ENCODE results near the gene FAM118B.

Gene FAM118B

GRCh38 chr11:126176853-126177470 lies 34.6 kb upstream of the FAM118B start:
- H3K4me1 ChIP-seq (ENCODE audit: insufficient read depth, low read length) = no peaks in the 10 kb centered on the region
- H3K9me3 ChIP-seq (ENCODE audit: control insufficient read depth, insufficient read depth, low read length) = no peaks in the 10 kb centered on the region
- H3K36me3 ChIP-seq (ENCODE audit: insufficient read depth, low read length) = no peaks in the 10 kb centered on the region
- no peak overlapping the region for H3K9ac ChIP-seq (ENCODE audit: low read depth, low read length)

GRCh38 chr11:126181939-126182730 lies 29.4 kb upstream of the FAM118B start:
- no peaks in the 10 kb centered on the region for H3K36me3 ChIP-seq (ENCODE audit: insufficient read depth, low read length)
- no peak overlapping the region for H3K9ac ChIP-seq (ENCODE audit: low read depth, low read length)
- no peaks in the 10 kb centered on the region for H3K4me1 ChIP-seq (ENCODE audit: insufficient read depth, low read length)
- H3K9me3 ChIP-seq (ENCODE audit: control insufficient read depth, insufficient read depth, low read length) = no peaks in the 10 kb centered on the region

GRCh38 chr11:126182787-126183445 lies 28.7 kb upstream of the FAM118B start:
- Histone ChIP-seq H3K4me1 (ENCODE audit: insufficient read depth, low read length) (no peaks in the 10 kb centered on the region), H3K36me3 (ENCODE audit: insufficient read depth, low read length) (no peaks in the 10 kb centered on the region), H3K9me3 (ENCODE audit: control insufficient read depth, insufficient read depth, low read length) (no peaks in the 10 kb centered on the region), H3K9ac (ENCODE audit: low read depth, low read length) (no peak overlapping the region)

GRCh38 chr11:126185259-126186024 lies 26.1 kb upstream of the FAM118B start:
- Histone ChIP-seq H3K4me1 (ENCODE audit: insufficient read depth, low read length) (no peaks in the 10 kb centered on the region), H3K9me3 (ENCODE audit: control insufficient read depth, insufficient read depth, low read length) (no peaks in the 10 kb centered on the region), H3K9ac (ENCODE audit: low read depth, low read length) (no peak overlapping the region), H3K36me3 (ENCODE audit: insufficient read depth, low read length) (no peaks in the 10 kb centered on the region)

- H3K9me3 ChIP-seq (ENCODE audit: control insufficient read depth, insufficient read depth, low read length) = no peaks in the 10 kb centered on the region
- no peaks in the 10 kb centered on the region for H3K4me1 ChIP-seq (ENCODE audit: insufficient read depth, low read length)
- H3K36me3 ChIP-seq (ENCODE audit: insufficient read depth, low read length) = no peaks in the 10 kb centered on the region
- H3K9ac ChIP-seq (ENCODE audit: low read depth, low read length) = no peak overlapping the region
Measured at GRCh38 chr11:126186025-126186698, 25.4 kb upstream of the FAM118B start.

- Histone ChIP-seq H3K9me3 (ENCODE audit: control insufficient read depth, insufficient read depth, low read length) (no peaks in the 10 kb centered on the region), H3K4me1 (ENCODE audit: insufficient read depth, low read length) (no peaks in the 10 kb centered on the region), H3K36me3 (ENCODE audit: insufficient read depth, low read length) (no peaks in the 10 kb centered on the region), H3K9ac (ENCODE audit: low read depth, low read length) (no peak overlapping the region)
Measured at GRCh38 chr11:126186708-126187529, 24.7 kb upstream of the FAM118B start.

- no peak overlapping the region for H3K9ac ChIP-seq (ENCODE audit: low read depth, low read length)
- no peaks in the 10 kb centered on the region; the same call in 1 of the 2 replicates for H3K36me3 ChIP-seq (ENCODE audit: insufficient read depth, low read length)
- H3K9me3 ChIP-seq (ENCODE audit: control insufficient read depth, insufficient read depth, low read length) = no peaks in the 10 kb centered on the region
- no peaks in the 10 kb centered on the region for H3K4me1 ChIP-seq (ENCODE audit: insufficient read depth, low read length)
Measured at GRCh38 chr11:126188332-126189108, 23.1 kb upstream of the FAM118B start.

- Histone ChIP-seq H3K9ac (ENCODE audit: low read depth, low read length) (no peak overlapping the region), H3K4me1 (ENCODE audit: insufficient read depth, low read length) (no peaks in the 10 kb centered on the region), H3K9me3 (ENCODE audit: control insufficient read depth, insufficient read depth, low read length) (no peaks in the 10 kb centered on the region), H3K36me3 (ENCODE audit: insufficient read depth, low read length) (no peaks in the 10 kb centered on the region; the same call in 1 of the 2 replicates)
Measured at GRCh38 chr11:126189109-126189929, 22.3 kb upstream of the FAM118B start.

- H3K9me3 ChIP-seq (ENCODE audit: control insufficient read depth, insufficient read depth, low read length) = no peaks in the 10 kb centered on the region
- H3K9ac ChIP-seq (ENCODE audit: low read depth, low read length) = no peak overlapping the region
- H3K36me3 ChIP-seq (ENCODE audit: insufficient read depth, low read length) = no peaks in the 10 kb centered on the region; the same call in 1 of the 2 replicates
- H3K4me1 ChIP-seq (ENCODE audit: insufficient read depth, low read length) = no peaks in the 10 kb centered on the region
Measured at GRCh38 chr11:126190792-126191191, 20.8 kb upstream of the FAM118B start.

GRCh38 chr11:126191379-126192073 lies 20.1 kb upstream of the FAM118B start:
- H3K9me3 ChIP-seq (ENCODE audit: control insufficient read depth, insufficient read depth, low read length) = no peaks in the 10 kb centered on the region
- H3K36me3 ChIP-seq (ENCODE audit: insufficient read depth, low read length) = no peaks in the 10 kb centered on the region; the same call in 1 of the 2 replicates
- no peak overlapping the region for H3K9ac ChIP-seq (ENCODE audit: low read depth, low read length)
- no peaks in the 10 kb centered on the region for H3K4me1 ChIP-seq (ENCODE audit: insufficient read depth, low read length)

- H3K9me3 ChIP-seq (ENCODE audit: control insufficient read depth, insufficient read depth, low read length) = peaks cover 6% of the 10 kb centered on the region
- peaks cover 4% of the 10 kb centered on the region; the same call in 1 of the 2 replicates for H3K36me3 ChIP-seq (ENCODE audit: insufficient read depth, low read length)
- no peak overlapping the region for H3K9ac ChIP-seq (ENCODE audit: low read depth, low read length)
- H3K4me1 ChIP-seq (ENCODE audit: insufficient read depth, low read length) = no peaks in the 10 kb centered on the region
Measured at GRCh38 chr11:126192361-126192760, 19.2 kb upstream of the FAM118B start.
